CD8-positive, alpha-beta memory T cell (primary cell): ENCODE results near the gene CSNK1E. TPM values are rescaled to one million over a fixed set of nuclear protein-coding genes. Genes with fewer than 3 reads are reported as not detected.
A peak's percentile ranks its signal among the peaks of the same experiment; 100 is the strongest.
"Not testable (repeated sequence)": the region's sequence is repeated elsewhere in the genome, so short reads cannot be mapped to it uniquely, and the experiment has no call there.

ENCODE experiments used
- CTCF ChIA-PET: fragments of 350-600 bp; sonication (Branson Sonifier 250); formaldehyde crosslinking; loops from one replicate; lab custom pipeline; 2021; ENCODE audit warnings: antibody characterized with exemption; lab: Charles Lee
- POLR2A ChIA-PET: fragments of 350-600 bp; sonication (Branson Sonifier 250); formaldehyde crosslinking; loops from one replicate; lab custom pipeline; 2021; ENCODE audit warnings: antibody characterized with exemption; lab: Charles Lee
- DNase-seq, 5 donors: peaks; one replicate each; pipeline versions ENCODE4 v3.0.0 to v3.0.0-alpha.2; 2020 to 2022; ENCODE audit warnings: mixed read lengths in 1 of 5
- H3K27ac ChIP-seq: one replicate; pipeline ENCODE4 v1.7.0; 2013; ENCODE audit warnings: low read depth, mild to moderate bottlenecking, low read length, moderate library complexity
- H3K27me3 ChIP-seq: 2 replicates; pipeline ENCODE4 v1.7.0; 2013; ENCODE audit warnings: low read length, mild to moderate bottlenecking; ENCODE audit not compliant: insufficient read depth, poor library complexity, severe bottlenecking
- H3K36me3 ChIP-seq: 2 replicates; pipeline ENCODE4 v1.7.0; 2013; ENCODE audit warnings: mild to moderate bottlenecking, low read length, moderate library complexity; ENCODE audit not compliant: insufficient read depth
- H3K4me1 ChIP-seq: 2 replicates; pipeline ENCODE4 v1.7.0; 2013; ENCODE audit warnings: mild to moderate bottlenecking, low read length, moderate library complexity; ENCODE audit not compliant: insufficient read depth
- H3K4me3 ChIP-seq: 2 replicates; pipeline ENCODE4 v1.7.0; 2013; ENCODE audit warnings: mild to moderate bottlenecking, low read length
- H3K9me3 ChIP-seq: 2 replicates; pipeline ENCODE4 v1.7.0; 2013; ENCODE audit warnings: mild to moderate bottlenecking, low read length
- H3K27ac Mint-ChIP-seq, 8 donors: one replicate each; pipeline ENCODE4 v1.8.0; 2020 to 2021; ENCODE audit warnings: mixed read lengths in 8 of 8, mild to moderate bottlenecking in 6 of 8, inconsistent platforms in 3 of 8, moderate library complexity in 3 of 8
- H3K27me3 Mint-ChIP-seq, 2 donors: one replicate each; pipeline ENCODE4 v1.8.0; 2020 to 2021; ENCODE audit warnings: mixed read lengths in 2 of 2, mild to moderate bottlenecking in 1 of 2, moderate library complexity in 1 of 2
- H3K36me3 Mint-ChIP-seq, 3 donors: one replicate each; pipeline ENCODE4 v1.8.0; 2020 to 2021; ENCODE audit warnings: mixed read lengths in 3 of 3, inconsistent platforms in 1 of 3, mild to moderate bottlenecking in 1 of 3
- H3K4me1 Mint-ChIP-seq, 3 donors: one replicate each; pipeline ENCODE4 v1.8.0; 2020 to 2021; ENCODE audit warnings: mixed read lengths in 3 of 3, inconsistent platforms in 1 of 3, mild to moderate bottlenecking in 1 of 3
- H3K4me3 Mint-ChIP-seq, 7 donors: one replicate each; pipeline ENCODE4 v1.8.0; 2020 to 2021; ENCODE audit warnings: mixed read lengths in 7 of 7, mild to moderate bottlenecking in 6 of 7, moderate library complexity in 4 of 7, inconsistent platforms in 2 of 7
- H3K9me3 Mint-ChIP-seq, 5 donors: one replicate each; pipeline ENCODE4 v1.8.0; 2020 to 2022; ENCODE audit warnings: mixed read lengths in 5 of 5, mild to moderate bottlenecking in 3 of 5, moderate library complexity in 2 of 5, inconsistent platforms in 1 of 5
- polyA plus RNA-seq: library from polyadenylated mRNA; unstranded; fragments of 300-500 nt; fragmentation: Illumina TruSeq; gene quantifications from one replicate; pipeline ENCODE4 v1.2.3, GENCODE V29; 2021
- total RNA-seq, 2 experiments: library from RNA; stranded (reverse); gene quantifications; one replicate each; pipeline ENCODE4 v1.2.3, GENCODE V29; 2021

Gene CSNK1E
- total and polyA plus RNA-seq, 3 experiments from 2014 or later: 14.1 to 105 (median 102) TPM

GRCh38 chr22:38345782-38346181 lies 28.5 kb upstream of the CSNK1E start:
- no peak overlapping the region for H3K4me3 Mint-ChIP-seq
- H3K9me3 Mint-ChIP-seq: no peaks in the 10 kb centered on the region
- ChIA-PET CTCF (no interaction called here), POLR2A (no interaction called here)
- H3K36me3 Mint-ChIP-seq: no peaks in the 10 kb centered on the region
- Histone ChIP-seq H3K27ac (no peak overlapping the region), H3K36me3 (no peaks in the 10 kb centered on the region), H3K4me1 (no peaks in the 10 kb centered on the region), H3K4me3 (no peak overlapping the region), H3K9me3 (no peaks in the 10 kb centered on the region), H3K27me3 (no peaks in the 10 kb centered on the region)
- peaks cover 5 to 7% of the 10 kb centered on the region in 2 donors for H3K27me3 Mint-ChIP-seq
- H3K27ac Mint-ChIP-seq: no peak overlapping the region
- H3K4me1 Mint-ChIP-seq: no peaks in the 10 kb centered on the region
- DNase-seq: peak in 1 of 5 donors; percentile 30

DNA sequence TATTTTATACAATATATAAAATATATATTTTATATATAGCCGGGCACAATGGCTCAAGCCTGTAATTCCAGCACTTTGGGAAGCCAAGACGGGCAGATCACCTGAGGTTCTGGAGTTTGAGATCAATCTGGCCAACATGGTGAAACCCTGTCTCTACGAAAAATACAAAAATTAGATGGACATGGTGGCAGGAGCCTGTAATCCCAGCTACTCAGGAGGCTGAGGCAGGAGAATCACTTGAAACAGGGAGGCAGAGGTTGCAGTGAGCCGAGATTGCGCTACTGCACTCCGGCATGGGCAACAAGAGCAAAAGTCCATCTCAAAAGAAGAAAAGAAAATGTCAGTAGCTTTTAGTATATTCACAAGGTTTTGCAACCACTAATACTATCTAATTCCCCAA lies 22.7 kb upstream of the CSNK1E start:
- not testable (repeated sequence) for H3K9me3 Mint-ChIP-seq, H3K4me3 ChIP-seq, H3K9me3 ChIP-seq, DNase-seq, H3K27ac Mint-ChIP-seq, H3K36me3 ChIP-seq, H3K4me3 Mint-ChIP-seq, H3K27me3 ChIP-seq, H3K36me3 Mint-ChIP-seq, H3K4me1 Mint-ChIP-seq, H3K27ac ChIP-seq, H3K4me1 ChIP-seq
- POLR2A ChIA-PET: interaction anchor here (0.6 kb wide), 1 partner anchor 139 kb away, joined by 4 read pairs; no protein-coding TSS in a partner anchor
- H3K27me3 Mint-ChIP-seq: peaks cover 9 to 16% of the 10 kb centered on the region in 2 donors
- CTCF ChIA-PET: interaction anchor here (1.5 kb wide), 1 partner anchor 13 kb away, joined by 3 read pairs; no protein-coding TSS in a partner anchor

- Histone ChIP-seq H3K4me1 (no peaks in the 10 kb centered on the region), H3K27me3 (peaks cover 7% of the 10 kb centered on the region), H3K36me3 (no peaks in the 10 kb centered on the region), H3K27ac (no peak overlapping the region), H3K9me3 (no peaks in the 10 kb centered on the region), H3K4me3 (no peak overlapping the region)
- Mint-ChIP-seq H3K27ac (no peak overlapping the region), H3K4me3 (no peak overlapping the region), H3K9me3 (no peaks in the 10 kb centered on the region), H3K4me1 (peaks cover 3 to 5% (median 4%) of the 10 kb centered on the region in 3 donors), H3K27me3 (peaks cover 8 to 18% of the 10 kb centered on the region in 2 donors), H3K36me3 (no peaks in the 10 kb centered on the region)
- peak in 1 of 5 donors; percentile 20 for DNase-seq
- POLR2A ChIA-PET: no interaction called here
- CTCF ChIA-PET: interaction anchor here (1.5 kb wide), 1 partner anchor 14 kb away, joined by 3 read pairs; no protein-coding TSS in a partner anchor
These were observed 21.6 kb upstream of the CSNK1E start for GRCh38 chr22:38338772-38339379.

DNA sequence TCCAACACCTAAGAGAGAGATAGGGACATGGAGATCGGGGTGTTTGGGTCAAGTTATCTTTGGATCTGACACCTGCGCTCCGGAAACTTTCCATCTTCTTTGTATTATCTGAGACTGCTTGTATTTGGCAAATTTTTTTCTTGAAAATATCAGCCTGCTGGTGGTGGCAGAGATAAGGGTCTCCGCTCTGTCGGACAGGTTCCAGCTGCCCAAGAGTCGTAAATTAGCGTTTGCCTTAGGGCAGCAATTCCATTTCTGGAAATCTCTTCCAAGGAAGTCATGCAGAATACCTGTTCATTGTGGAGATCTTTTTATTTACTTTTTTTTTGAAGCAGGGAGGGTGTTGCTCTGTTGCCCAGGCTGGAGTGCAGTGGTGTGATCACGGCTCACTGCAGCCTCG lies 19.5 kb upstream of the CSNK1E start:
- no peaks in the 10 kb centered on the region for H3K36me3 Mint-ChIP-seq
- POLR2A ChIA-PET: no interaction called here
- H3K4me1 Mint-ChIP-seq: peaks cover 3 to 5% (median 4%) of the 10 kb centered on the region in 3 donors
- peak in 1 of 5 donors; percentile 23 for DNase-seq
- peak overlapping the region; percentile 10 to 74 (median 67) for H3K4me3 Mint-ChIP-seq
- H3K27me3 ChIP-seq: peaks cover 7% of the 10 kb centered on the region
- H3K27ac ChIP-seq: no peak overlapping the region
- peak overlapping the region in 3 of 8 donors; percentile 2 to 39 (median 23) for H3K27ac Mint-ChIP-seq
- H3K4me1 ChIP-seq: no peaks in the 10 kb centered on the region
- H3K4me3 ChIP-seq: peak overlapping the region; percentile 29
- H3K9me3 Mint-ChIP-seq: no peaks in the 10 kb centered on the region
- H3K27me3 Mint-ChIP-seq: peaks cover 6 to 18% of the 10 kb centered on the region in 2 donors
- CTCF ChIA-PET: no interaction called here
- no peaks in the 10 kb centered on the region for H3K9me3 ChIP-seq
- no peaks in the 10 kb centered on the region for H3K36me3 ChIP-seq

DNA sequence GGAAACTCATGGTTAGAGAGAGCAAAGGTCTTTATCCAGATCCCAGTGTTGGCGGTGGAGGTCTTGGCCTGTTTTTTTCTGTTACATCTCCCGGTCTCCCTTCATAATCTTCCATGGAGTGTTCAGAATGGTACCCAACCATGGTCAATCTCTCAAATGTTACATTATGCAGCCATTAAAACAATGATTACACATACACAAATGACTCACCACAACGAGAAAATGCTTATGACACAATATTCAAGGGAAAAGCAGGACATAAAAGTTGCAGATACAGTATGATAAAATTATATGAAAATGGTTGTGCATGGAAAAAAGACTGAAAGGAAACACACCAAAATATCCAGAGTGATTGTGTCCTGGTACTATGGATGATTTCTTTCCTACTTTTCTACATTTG lies 17.8 kb upstream of the CSNK1E start:
- no peak overlapping the region for H3K4me3 ChIP-seq
- no peak for DNase-seq
- no peaks in the 10 kb centered on the region for H3K36me3 Mint-ChIP-seq

DNA sequence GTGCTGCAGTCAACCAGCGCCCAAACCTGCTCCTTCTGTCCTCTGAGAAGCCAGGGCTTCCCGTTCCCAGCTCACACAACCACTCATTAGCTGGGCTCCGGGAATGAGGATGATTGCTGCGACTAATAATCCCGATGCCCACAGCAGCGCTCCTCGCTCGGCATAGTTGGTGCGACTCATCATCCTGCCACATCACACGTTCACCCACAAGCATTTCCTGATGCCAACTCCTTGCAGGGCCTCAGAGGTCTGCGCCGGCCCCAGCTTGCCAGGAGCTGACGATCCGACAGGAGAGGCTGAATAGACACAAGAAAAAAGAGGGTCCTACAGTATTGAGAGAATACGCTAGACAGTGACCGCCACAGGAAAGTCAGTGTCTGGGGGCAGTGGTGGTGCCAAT lies 10.6 kb upstream of the CSNK1E start:
- ChIA-PET CTCF (no interaction called here), POLR2A (no interaction called here)
- DNase-seq: no peak
- no peaks in the 10 kb centered on the region for H3K9me3 Mint-ChIP-seq
- peaks cover 3 to 4% of the 10 kb centered on the region in 2 donors for H3K27me3 Mint-ChIP-seq
- H3K4me1 ChIP-seq: no peaks in the 10 kb centered on the region
- H3K4me1 Mint-ChIP-seq: peaks cover 0 to 8% (median 4%) of the 10 kb centered on the region in 3 donors
- H3K4me3 ChIP-seq: no peak overlapping the region
- H3K4me3 Mint-ChIP-seq: peak overlapping the region; percentile 25 to 88 (median 56)
- no peak overlapping the region for H3K27ac ChIP-seq
- H3K36me3 ChIP-seq: no peaks in the 10 kb centered on the region
- no peaks in the 10 kb centered on the region for H3K36me3 Mint-ChIP-seq
- H3K27ac Mint-ChIP-seq: peak overlapping the region in 6 of 8 donors; percentile 1 to 85 (median 80)
- H3K9me3 ChIP-seq: no peaks in the 10 kb centered on the region
- H3K27me3 ChIP-seq: no peaks in the 10 kb centered on the region

More for the DNA sequence above, 17.8 kb upstream of the CSNK1E start:
- peaks cover 6 to 18% of the 10 kb centered on the region in 2 donors for H3K27me3 Mint-ChIP-seq
- Histone ChIP-seq H3K36me3 (no peaks in the 10 kb centered on the region), H3K4me1 (no peaks in the 10 kb centered on the region), H3K9me3 (no peaks in the 10 kb centered on the region), H3K27me3 (peaks cover 7% of the 10 kb centered on the region), H3K27ac (no peak overlapping the region)
- H3K9me3 Mint-ChIP-seq: no peaks in the 10 kb centered on the region
- no peak overlapping the region for H3K27ac Mint-ChIP-seq
- peaks cover 3 to 5% (median 4%) of the 10 kb centered on the region in 3 donors for H3K4me1 Mint-ChIP-seq
- H3K4me3 Mint-ChIP-seq: peak overlapping the region in 3 of 7 donors; percentile 34 to 79 (median 50)
- ChIA-PET POLR2A (no interaction called here), CTCF (interaction anchor here (0.9 kb wide), 1 partner anchor 283 kb away, joined by 3 read pairs; no protein-coding TSS in a partner anchor)

DNA sequence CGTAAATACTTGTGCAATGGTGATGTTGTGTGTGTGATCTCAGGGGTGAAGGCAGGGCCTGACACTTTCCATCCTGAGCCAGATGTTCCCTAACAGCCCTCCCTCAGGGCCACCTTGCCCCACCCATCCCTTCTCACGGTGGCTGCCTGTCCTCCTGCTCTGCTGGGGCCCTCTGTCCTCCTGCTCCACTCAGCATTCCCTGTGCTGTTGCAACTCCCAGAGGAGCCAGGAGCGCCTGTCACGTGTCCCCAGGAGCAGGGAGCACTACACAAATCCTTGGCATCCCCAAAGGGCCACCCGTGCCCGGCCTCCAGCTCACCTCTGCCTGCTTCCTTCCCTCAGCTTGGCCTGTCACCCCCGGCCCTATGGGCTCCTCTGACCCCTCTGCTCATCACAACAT lies 10.2 kb upstream of the CSNK1E start:
- Histone ChIP-seq H3K36me3 (no peaks in the 10 kb centered on the region), H3K4me1 (no peaks in the 10 kb centered on the region), H3K9me3 (no peaks in the 10 kb centered on the region), H3K4me3 (no peak overlapping the region), H3K27me3 (no peaks in the 10 kb centered on the region), H3K27ac (no peak overlapping the region)
- ChIA-PET POLR2A (no interaction called here), CTCF (no interaction called here)
- H3K9me3 Mint-ChIP-seq: no peaks in the 10 kb centered on the region
- peaks cover 0 to 8% (median 4%) of the 10 kb centered on the region in 3 donors for H3K4me1 Mint-ChIP-seq
- peak overlapping the region; percentile 25 to 88 (median 56) for H3K4me3 Mint-ChIP-seq
- H3K27ac Mint-ChIP-seq: peak overlapping the region in 6 of 8 donors; percentile 31 to 85 (median 80)
- DNase-seq: no peak
- H3K36me3 Mint-ChIP-seq: no peaks in the 10 kb centered on the region
- peaks cover 3 to 4% of the 10 kb centered on the region in 2 donors for H3K27me3 Mint-ChIP-seq

DNA sequence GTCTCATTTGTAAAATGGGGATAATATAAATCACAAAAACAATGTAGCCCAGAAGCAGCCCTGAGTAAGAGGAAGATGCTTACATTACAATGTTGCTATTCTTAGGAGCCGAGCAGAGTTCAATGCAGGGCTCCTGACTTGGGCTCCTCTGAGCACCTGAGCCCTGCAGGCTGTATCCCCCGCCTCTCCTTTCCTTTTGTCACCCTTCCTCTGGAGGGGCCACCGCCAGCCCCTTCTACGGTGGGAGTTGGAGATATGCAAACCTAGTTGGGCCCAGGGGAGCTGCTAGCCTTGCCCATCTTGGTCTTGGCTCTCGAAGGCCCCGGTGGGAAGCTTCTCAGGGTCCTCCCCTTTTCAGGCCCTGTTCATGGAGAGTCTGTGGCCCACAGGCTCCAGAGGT lies 8.4 kb upstream of the CSNK1E start:
- Mint-ChIP-seq H3K4me1 (peaks cover 0 to 8% (median 4%) of the 10 kb centered on the region in 3 donors), H3K4me3 (no peak overlapping the region), H3K27ac (no peak overlapping the region), H3K27me3 (peaks cover 3 to 4% of the 10 kb centered on the region in 2 donors), H3K36me3 (no peaks in the 10 kb centered on the region), H3K9me3 (no peaks in the 10 kb centered on the region)
- H3K9me3 ChIP-seq: no peaks in the 10 kb centered on the region
- ChIA-PET CTCF (no interaction called here), POLR2A (no interaction called here)
- no peak overlapping the region for H3K27ac ChIP-seq
- no peak for DNase-seq
- no peaks in the 10 kb centered on the region for H3K4me1 ChIP-seq
- no peaks in the 10 kb centered on the region for H3K27me3 ChIP-seq
- H3K36me3 ChIP-seq: no peaks in the 10 kb centered on the region
- H3K4me3 ChIP-seq: no peak overlapping the region
